OCI-LY1 (cell line): Measurements from ENCODE around the gene FHOD3.

Experiments used
- H2AFZ ChIP-seq: fragments of 200-600 bp; sonication (generic), shearing (Covaris generic); 2 replicates; pipeline ENCODE4 v1.6.0; 2014; ENCODE audit warnings: antibody characterized with exemption, mild to moderate bottlenecking, low read length
- H3F3A ChIP-seq: fragments of 200-600 bp; sonication (generic), shearing (Covaris generic); 2 replicates; pipeline ENCODE4 v1.6.0; 2014; ENCODE audit warnings: mild to moderate bottlenecking, antibody characterized with exemption, low read length, moderate library complexity; ENCODE audit not compliant: insufficient read depth
- H3K27ac ChIP-seq: fragments of 200-600 bp; sonication (generic); 2 replicates; pipeline ENCODE4 v1.5.1; 2014; ENCODE audit warnings: low read length, mixed run types, mild to moderate bottlenecking, low read depth; ENCODE audit not compliant: poor library complexity, severe bottlenecking
- H3K27me3 ChIP-seq: fragments of 200-600 bp; sonication (generic); 2 replicates; pipeline ENCODE4 v1.6.0; 2014; ENCODE audit warnings: antibody characterized with exemption, mild to moderate bottlenecking, low read length, moderate library complexity; ENCODE audit not compliant: insufficient read depth
- H3K36me3 ChIP-seq: fragments of 200-600 bp; sonication (generic); 2 replicates; pipeline ENCODE4 v1.6.1; 2014; ENCODE audit warnings: mild to moderate bottlenecking, antibody characterized with exemption, low read length, moderate library complexity, mixed read lengths; ENCODE audit not compliant: insufficient read depth
- H3K4me1 ChIP-seq: fragments of 200-600 bp; sonication (generic); 2 replicates; pipeline ENCODE4 v1.5.1; 2014; ENCODE audit warnings: mild to moderate bottlenecking, low read length, moderate library complexity; ENCODE audit not compliant: insufficient read depth, severe bottlenecking
- H3K4me2 ChIP-seq: fragments of 200-600 bp; sonication (generic), shearing (Covaris generic); 2 replicates; pipeline ENCODE4 v1.6.1; 2014; ENCODE audit warnings: low read length
- H3K4me3 ChIP-seq: fragments of 200-600 bp; sonication (generic); 2 replicates; pipeline ENCODE4 v1.5.1; 2014; ENCODE audit warnings: low read length, low read depth, mild to moderate bottlenecking, mixed read lengths; ENCODE audit not compliant: poor library complexity, severe bottlenecking
- H3K79me2 ChIP-seq: fragments of 200-600 bp; shearing (Covaris generic); 2 replicates; pipeline ENCODE4 v1.6.1; 2016; ENCODE audit warnings: mixed run types, low read length, mixed read lengths; ENCODE audit not compliant: insufficient read depth
- H3K9ac ChIP-seq: fragments of 200-600 bp; sonication (generic), shearing (Covaris generic); 2 replicates; pipeline ENCODE4 v1.6.1; 2014; ENCODE audit warnings: mild to moderate bottlenecking, low read length, mixed read lengths
- H3K9me2 ChIP-seq: fragments of 200-600 bp; sonication (generic), shearing (Covaris generic); 2 replicates; pipeline ENCODE4 v1.6.1; 2014; ENCODE audit warnings: low read depth, mild to moderate bottlenecking, low read length, mixed read lengths
- H3K9me3 ChIP-seq: fragments of 200-600 bp; shearing (Covaris generic); 2 replicates; pipeline ENCODE4 v1.6.1; 2014; ENCODE audit warnings: low read length, mixed read lengths
- H4K20me1 ChIP-seq: fragments of 200-600 bp; sonication (generic), shearing (Covaris generic); 2 replicates; pipeline ENCODE4 v1.6.0; 2016; ENCODE audit warnings: mild to moderate bottlenecking, low read length; ENCODE audit not compliant: insufficient read depth
- CTCF ChIP-seq: fragments of 200-600 bp; sonication (generic), shearing (Covaris generic); IDR thresholded peaks from 2 replicates; pipeline ENCODE4 v1.5.1; 2017; ENCODE audit warnings: mild to moderate bottlenecking, antibody characterized with exemption, low read length, moderate library complexity, mixed read lengths
- EZH2 ChIP-seq: fragments of 200-600 bp; sonication (generic), shearing (Covaris generic); IDR thresholded peaks from 2 replicates; pipeline ENCODE4 v1.8.0; 2017; ENCODE audit warnings: borderline replicate concordance, mixed run types, mild to moderate bottlenecking, antibody characterized with exemption, low read length, moderate library complexity, mixed read lengths

The FHOD3 gene

GRCh38 chr18:36398419-36398818 is 100.9 kb downstream of the FHOD3 start:
- Histone ChIP-seq H3K79me2 (no peaks in the 10 kb centered on the region), H3K4me3 (no peak overlapping the region), H3F3A (no peaks in the 10 kb centered on the region), H4K20me1 (no peaks in the 10 kb centered on the region), H3K9me3 (no peaks in the 10 kb centered on the region), H3K36me3 (no peaks in the 10 kb centered on the region), H2AFZ (no peak overlapping the region), H3K9ac (no peak overlapping the region), H3K9me2 (no peaks in the 10 kb centered on the region), H3K4me2 (no peak overlapping the region), H3K27ac (no peak overlapping the region), H3K27me3 (no peaks in the 10 kb centered on the region), H3K4me1 (no peaks in the 10 kb centered on the region)
- TF ChIP-seq CTCF (no peak), EZH2 (no peak)

GRCh38 chr18:36399055-36399454 is 101.5 kb downstream of the FHOD3 start:
- Histone ChIP-seq H3K9me2 (no peaks in the 10 kb centered on the region), H3K9ac (no peak overlapping the region), H4K20me1 (no peaks in the 10 kb centered on the region), H3F3A (no peaks in the 10 kb centered on the region), H3K27me3 (no peaks in the 10 kb centered on the region), H3K79me2 (no peaks in the 10 kb centered on the region), H3K4me2 (no peak overlapping the region), H3K9me3 (no peaks in the 10 kb centered on the region), H2AFZ (no peak overlapping the region), H3K27ac (no peak overlapping the region), H3K4me3 (no peak overlapping the region), H3K36me3 (no peaks in the 10 kb centered on the region), H3K4me1 (no peaks in the 10 kb centered on the region)
- TF ChIP-seq EZH2 (no peak), CTCF (no peak)

GRCh38 chr18:36401462-36401861 is 103.9 kb downstream of the FHOD3 start:
- no peaks in the 10 kb centered on the region for H3K79me2 ChIP-seq
- no peaks in the 10 kb centered on the region for H3K9me3 ChIP-seq
- no peak overlapping the region for H3K27ac ChIP-seq
- H3F3A ChIP-seq: no peaks in the 10 kb centered on the region
- no peak overlapping the region for H3K9ac ChIP-seq
- no peaks in the 10 kb centered on the region for H4K20me1 ChIP-seq
- H3K9me2 ChIP-seq: no peaks in the 10 kb centered on the region
- H3K27me3 ChIP-seq: no peaks in the 10 kb centered on the region
- no peak overlapping the region for H3K4me3 ChIP-seq
- no peak for TF ChIP-seq EZH2
- no peak for TF ChIP-seq CTCF
- H3K4me2 ChIP-seq: no peak overlapping the region
- H2AFZ ChIP-seq: no peak overlapping the region
- no peaks in the 10 kb centered on the region for H3K4me1 ChIP-seq
- no peaks in the 10 kb centered on the region for H3K36me3 ChIP-seq
